ENCODE data around the gene ACTC1.
"Not testable (repeated sequence)": the region's sequence is repeated elsewhere in the genome, so short reads cannot be mapped to it uniquely, and the experiment has no call there.

Gene ACTC1

DNA sequence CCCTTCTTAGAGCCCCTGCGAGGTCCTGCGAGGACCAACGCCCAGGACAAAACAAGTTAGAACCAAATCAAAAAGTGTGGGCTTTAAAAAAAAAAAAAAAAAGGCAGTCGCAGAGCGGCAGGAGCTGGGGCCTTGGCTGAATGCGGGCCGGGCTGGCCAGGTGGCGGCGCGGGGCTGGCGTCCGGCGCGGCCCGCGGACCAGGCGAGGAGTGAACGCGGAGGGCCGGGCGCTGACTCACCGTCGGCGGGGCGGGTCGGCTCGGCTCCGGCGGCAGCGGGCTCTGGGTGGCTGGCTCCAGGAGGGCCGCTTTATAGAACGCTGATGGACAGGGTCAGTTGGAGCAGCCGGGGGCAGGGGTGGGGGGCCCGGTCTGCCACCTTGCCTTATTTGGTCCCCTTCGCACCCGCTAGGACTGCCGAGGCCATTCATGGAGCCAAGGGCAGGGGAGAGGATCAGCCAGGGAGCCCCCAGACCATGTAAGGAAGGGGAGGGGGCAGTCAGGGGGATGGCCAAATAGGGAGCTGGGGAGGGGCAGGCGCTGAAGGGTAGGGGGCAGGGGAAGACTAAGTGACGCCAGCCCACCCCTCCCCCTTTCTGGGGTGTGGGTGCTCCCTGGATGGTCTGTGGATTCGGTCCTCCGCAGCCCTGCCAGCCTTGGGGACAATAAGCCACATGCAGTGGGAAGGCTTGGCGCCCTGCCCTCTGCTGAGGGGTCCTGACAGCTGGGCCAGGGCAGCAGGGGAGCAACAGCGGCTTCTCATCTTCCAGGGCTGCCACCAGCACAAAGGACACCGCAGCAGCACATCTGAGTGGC, at the start of gene ACTC1:
Gene ACTC1, minus strand, starts transcription at position 283 of the 815 bp plus-strand sequence. CDS start 741 bp downstream, outside the sequence.
- in situ Hi-C loops (cut with MboI; ENCODE audit: low sequenced_read_pairs) = no loop called here

- in situ Hi-C loops (cut with MboI; ENCODE audit: low sequenced_read_pairs) = no loop called here
These were observed 45.9 kb upstream of the ACTC1 start for GRCh38 chr15:34841262-34841725.

- in situ Hi-C loops (cut with MboI; ENCODE audit: low sequenced_read_pairs) = no loop called here
These were observed 42.9 kb upstream of the ACTC1 start for GRCh38 chr15:34838282-34838681.

GRCh38 chr15:34837246-34838016, 42.1 kb upstream of the ACTC1 start:
- in situ Hi-C loops (cut with MboI; ENCODE audit: low sequenced_read_pairs) = no loop called here

DNA sequence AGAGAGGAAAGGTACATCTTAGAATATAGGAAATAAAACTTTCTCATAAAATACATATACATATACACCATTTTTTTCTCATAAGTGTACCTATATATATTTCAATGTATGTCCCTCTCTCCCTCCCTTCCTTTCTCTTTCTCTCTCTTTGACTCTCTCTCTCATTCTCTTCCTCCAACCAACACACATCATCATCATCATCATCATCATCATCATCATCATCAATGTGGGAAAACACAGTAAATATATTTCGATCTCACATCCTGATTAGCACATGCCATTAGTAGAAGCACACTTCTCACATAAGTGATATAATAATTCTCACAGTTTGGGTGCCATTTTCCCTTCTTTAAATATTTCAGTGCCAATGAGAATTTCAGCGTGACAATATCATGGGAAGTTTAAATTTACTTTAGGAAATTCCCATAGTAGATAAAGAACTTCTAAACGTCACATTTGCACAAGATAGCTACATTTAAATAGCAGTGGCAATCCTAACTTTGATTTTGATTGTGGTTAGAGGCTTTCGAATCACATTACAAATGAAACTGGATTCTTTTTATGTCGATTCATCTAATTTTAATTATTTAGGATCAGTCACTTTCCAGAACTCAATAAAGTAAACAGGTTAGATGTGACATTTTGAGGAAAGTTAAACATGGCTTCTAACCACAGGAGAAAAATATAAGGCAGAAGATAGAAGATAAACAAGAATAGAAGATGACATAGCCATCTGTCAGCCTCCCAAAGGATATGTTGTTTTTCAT, 33.0 kb upstream of the ACTC1 start:
- in situ Hi-C loops (cut with MboI; ENCODE audit: low sequenced_read_pairs) = no loop called here

- in situ Hi-C loops (cut with MboI; ENCODE audit: low sequenced_read_pairs) = no loop called here
These were observed 26.5 kb upstream of the ACTC1 start for GRCh38 chr15:34821831-34822230.

DNA sequence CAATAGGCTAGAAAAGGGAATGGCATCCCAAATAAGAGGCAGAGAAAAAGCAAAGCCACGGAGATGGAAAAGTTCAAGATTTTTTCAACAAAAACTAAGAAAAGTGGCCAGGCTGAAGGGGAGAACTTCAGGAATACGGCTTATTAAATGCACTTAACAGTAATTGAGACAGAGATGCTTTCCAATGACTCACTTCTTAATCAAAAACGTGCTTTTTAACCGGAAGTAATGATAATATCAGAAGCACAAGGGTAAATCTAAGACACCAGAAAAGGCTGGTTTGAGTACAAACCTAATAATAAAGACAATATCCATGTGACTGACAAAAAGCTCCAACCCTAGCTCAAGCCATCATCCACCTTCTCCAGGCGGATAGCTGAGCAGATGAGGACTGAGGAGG, 24.8 kb upstream of the ACTC1 start:
- in situ Hi-C loops (cut with MboI; ENCODE audit: low sequenced_read_pairs) = no loop called here

- in situ Hi-C loops (cut with MboI; ENCODE audit: low sequenced_read_pairs) = no loop called here
These were observed 23.2 kb upstream of the ACTC1 start for GRCh38 chr15:34818526-34818925.

DNA sequence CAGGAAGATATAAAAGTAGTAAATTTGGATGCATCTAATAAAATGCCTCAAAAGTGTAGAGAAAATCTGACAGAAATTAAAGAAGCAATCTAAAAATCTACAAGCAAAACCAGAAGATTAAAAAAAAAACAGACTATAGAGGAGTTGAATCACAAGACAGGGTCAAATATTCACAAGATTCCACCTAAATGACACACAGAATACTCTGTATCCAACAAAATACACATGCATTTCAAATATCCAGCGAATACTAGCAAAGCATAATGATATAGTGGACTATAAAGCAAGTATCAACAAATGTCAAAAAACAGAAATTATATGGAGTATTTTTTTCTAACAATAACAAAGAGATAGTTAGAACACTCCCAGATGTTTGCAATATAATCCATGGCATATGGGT, 20.5 kb upstream of the ACTC1 start:
- in situ Hi-C loops (cut with MboI; ENCODE audit: low sequenced_read_pairs) = no loop called here

DNA sequence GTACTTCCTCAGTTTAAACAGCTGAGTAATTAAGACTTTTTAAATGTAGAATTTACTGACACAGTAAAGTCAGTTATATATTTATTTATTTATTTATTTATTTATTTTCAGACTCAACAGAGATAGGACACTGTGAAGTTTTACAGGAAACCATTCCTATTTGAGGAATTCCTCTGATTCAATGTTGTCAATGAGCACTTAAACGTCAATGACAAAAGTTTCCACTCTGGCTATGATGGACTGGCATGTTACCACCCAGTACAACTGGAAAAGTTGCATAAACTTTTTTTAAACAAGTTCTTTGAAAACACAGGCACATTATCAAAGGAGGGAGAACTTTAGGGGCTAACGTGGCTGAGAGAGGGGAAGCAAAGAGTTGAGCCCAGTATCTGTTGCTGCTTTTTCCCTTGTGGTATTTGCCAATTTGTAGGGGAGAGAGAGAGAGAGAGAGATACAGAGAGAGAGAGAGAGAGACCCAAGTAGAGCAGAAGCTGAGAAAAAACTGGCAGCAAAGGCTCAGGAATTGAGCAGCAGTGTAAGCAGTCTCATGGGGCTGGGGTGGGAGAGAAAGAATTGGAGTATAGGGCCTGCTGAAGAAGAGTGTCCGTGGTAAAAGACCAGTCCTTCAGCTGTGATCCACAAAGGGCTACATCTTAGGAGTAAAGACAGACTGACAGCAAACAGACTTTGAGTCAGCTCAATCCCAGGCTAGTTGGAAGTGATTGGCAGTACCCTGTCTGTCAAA, 18.3 kb upstream of the ACTC1 start:
- in situ Hi-C loops (cut with MboI; ENCODE audit: low sequenced_read_pairs) = no loop called here

DNA sequence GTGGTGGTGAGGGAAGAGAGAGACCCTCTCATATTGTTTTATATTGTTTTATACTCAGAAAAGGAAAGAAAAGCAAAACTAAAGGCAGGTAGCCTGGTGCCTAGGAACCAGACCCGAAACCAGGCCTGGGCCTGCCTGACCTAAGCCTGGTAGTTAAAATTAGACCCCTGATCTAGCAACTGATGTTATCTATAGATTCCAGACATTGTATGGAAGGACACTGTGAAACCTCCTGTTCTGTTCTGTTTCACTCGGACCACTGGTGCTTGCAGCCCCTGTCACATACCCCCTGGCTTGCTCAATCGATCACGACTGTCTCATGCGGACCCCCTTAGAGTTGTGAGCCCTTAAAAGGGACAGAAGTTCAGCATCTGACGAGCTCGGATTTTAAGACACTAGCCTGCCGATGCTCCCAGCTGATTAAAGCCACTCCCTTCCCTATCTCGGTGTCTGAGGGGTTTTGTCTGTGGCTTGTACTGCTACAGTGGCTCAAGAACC, 17.6 kb upstream of the ACTC1 start:
- in situ Hi-C loops (cut with MboI; ENCODE audit: low sequenced_read_pairs) = not testable (repeated sequence)

- in situ Hi-C loops (cut with MboI; ENCODE audit: low sequenced_read_pairs) = no loop called here
These were observed 17.0 kb upstream of the ACTC1 start for GRCh38 chr15:34812369-34812768.

- in situ Hi-C loops (cut with MboI; ENCODE audit: low sequenced_read_pairs) = no loop called here
These were observed 15.2 kb upstream of the ACTC1 start for GRCh38 chr15:34810443-34811129.

GRCh38 chr15:34809186-34809585, 13.8 kb upstream of the ACTC1 start:
- in situ Hi-C loops (cut with MboI; ENCODE audit: low sequenced_read_pairs) = no loop called here

DNA sequence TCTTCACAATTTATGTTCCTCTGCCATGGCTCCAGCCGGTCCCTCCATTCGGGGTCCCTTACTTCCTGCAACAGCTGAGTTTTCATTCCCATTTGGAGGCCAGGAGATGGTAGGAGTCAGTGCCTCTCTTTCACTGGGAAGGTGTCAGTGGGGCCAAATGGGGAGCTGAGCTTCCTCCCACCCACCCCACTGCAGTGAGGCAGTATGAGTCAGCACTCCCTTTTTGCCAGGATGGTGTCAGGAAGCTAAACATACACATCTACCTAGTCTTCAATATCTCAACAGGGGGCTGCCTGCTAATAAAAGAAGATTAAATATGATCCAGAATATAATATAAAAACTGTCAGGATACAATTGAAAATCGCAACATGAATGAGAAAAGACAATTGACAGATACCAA, 12.7 kb upstream of the ACTC1 start:
- in situ Hi-C loops (cut with MboI; ENCODE audit: low sequenced_read_pairs) = no loop called here

- in situ Hi-C loops (cut with MboI; ENCODE audit: low sequenced_read_pairs) = not testable (repeated sequence)
These were observed 11.9 kb upstream of the ACTC1 start for GRCh38 chr15:34807241-34807640.

DNA sequence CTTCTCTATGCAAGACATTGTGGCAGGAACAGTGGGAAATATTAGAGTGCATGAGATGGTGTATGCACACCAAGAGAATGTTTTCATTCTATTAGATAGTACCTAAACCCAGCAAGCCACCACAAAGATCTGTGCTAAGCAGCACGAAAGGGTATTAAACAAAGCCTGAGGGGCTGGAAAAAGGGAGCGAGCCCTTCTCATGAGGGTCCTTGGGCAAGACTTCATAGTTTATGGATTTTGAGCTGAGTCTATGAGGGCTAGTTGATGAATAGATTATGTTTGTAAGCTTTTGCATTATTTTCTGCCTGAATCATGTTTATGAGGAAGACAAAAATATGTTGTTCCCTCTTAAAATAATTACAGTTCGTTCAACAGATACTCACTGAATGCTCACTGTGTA, 9.4 kb upstream of the ACTC1 start:
- in situ Hi-C loops (cut with MboI; ENCODE audit: low sequenced_read_pairs) = no loop called here

GRCh38 chr15:34804113-34804512, 8.8 kb upstream of the ACTC1 start:
- in situ Hi-C loops (cut with MboI; ENCODE audit: low sequenced_read_pairs) = no loop called here

DNA sequence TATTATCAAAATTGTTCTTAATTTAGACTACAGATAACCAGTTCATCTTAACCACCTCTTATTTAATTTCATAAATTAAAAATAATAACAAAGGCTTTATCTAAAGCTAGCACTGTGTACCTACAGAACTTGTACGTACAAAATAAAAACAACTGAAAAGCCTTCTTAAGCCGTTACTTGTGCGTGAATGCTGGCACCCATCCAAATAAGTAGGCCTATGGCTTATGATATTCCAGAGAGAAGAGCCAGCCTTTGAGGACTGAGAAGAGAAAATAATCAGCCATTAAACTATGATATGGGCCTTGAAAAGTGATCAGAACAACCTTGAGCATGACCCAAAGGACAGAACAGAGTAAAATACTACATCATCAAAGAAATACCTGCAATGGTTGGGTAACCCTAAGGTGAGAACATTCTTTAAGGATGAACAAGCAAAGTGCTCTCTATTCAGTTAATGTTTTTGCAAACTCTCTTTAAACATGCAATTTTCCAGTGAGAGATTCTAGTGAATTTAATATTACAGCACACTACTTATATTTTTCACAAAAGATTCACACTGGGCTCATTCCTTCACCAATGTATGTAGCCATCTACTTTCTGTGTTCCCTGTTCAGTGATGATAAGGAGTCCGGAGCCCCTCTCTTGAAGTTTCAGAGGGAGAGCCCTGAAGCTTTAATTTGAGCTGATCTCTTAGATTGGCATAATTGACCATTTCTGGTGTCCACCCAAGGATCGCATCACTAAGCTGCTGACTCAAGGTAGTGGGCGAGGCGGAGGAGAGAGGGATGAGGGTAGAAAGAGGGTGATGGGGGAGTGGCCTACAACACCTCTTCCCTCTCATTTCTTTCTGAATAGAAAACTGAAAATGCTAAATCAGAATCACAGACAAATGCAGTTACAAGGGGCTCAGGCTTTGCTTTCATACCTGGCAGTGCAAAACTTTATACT, 7.7 kb upstream of the ACTC1 start:
- in situ Hi-C loops (cut with MboI; ENCODE audit: low sequenced_read_pairs) = no loop called here

Measured in HL-60/S4 (cell line).